ENCODE results near the gene PDE6G.

Gene PDE6G

DNA sequence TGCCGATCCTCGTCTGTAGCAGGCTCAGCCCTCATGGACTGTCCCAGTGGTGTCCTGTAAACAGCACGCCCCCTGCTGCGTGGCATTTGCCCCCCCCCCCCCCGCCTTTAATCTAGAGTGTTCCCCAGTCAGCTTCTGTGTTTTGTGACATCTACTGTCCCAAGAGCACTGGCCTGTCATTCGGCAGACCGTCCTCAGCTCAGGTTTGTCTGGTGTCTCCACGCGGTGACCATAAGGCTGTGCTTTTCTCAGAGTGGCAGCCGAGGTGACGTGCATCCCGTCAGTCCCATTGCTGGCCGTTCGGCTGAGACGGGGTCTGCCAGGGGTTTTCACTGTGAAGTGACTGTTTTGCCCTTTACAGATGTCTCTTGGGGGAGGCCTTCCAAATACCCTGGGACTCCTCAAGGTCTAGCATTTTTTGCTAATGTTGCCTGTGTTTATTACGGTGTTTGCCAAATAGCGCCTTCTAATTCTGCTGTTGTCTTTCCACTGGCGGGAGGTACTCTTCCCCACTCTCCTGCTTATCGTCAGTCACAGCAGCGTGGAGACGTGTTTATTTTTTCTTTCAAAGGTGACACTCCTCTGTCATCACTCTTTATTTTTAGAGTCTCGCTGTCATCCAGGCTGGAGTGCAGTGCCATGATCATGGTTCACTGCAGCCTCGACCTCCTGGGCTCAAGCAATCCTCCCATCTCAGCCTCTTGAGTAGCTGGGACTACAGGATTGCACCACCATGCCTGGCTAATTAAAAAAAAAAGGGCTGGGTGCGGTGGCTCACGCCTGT, 41.1 kb upstream of the PDE6G start:
- H3K36me3 ChIP-seq (ENCODE audit: control insufficient read depth in 1 of 2, insufficient read depth in 2 of 2, low read depth in 1 of 2, low read length in 2 of 2), result peaks cover 86 to 91% of the 10 kb centered on the region in 2 experiments

DNA sequence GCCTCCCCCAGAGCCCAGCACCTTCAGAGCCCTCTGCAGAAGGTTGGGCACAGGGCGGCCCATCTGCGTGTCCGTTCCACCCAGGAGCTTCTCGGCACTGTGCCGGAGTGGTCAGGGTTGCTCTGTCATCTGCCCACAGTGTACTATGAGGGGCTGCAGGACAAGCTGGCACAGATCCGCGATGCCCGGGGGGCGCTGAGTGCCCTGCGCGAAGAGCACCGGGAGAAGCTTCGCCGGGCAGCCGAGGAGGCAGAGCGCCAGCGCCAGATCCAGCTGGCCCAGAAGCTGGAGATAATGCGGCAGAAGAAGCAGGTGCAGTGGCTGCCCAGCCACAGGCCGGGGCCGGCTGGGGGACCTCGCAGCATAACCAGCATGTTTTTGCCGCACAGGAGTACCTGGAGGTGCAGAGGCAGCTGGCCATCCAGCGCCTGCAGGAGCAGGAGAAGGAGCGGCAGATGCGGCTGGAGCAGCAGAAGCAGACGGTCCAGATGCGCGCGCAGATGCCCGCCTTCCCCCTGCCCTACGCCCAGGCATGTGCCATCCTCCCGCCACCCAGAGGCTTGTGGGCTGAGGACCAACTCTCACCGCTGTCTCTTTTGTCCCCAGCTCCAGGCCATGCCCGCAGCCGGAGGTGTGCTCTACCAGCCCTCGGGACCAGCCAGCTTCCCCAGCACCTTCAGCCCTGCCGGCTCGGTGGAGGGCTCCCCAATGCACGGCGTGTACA, 40.0 kb upstream of the PDE6G start:
- no peak overlapping the region for H2BK12ac ChIP-seq (ENCODE audit: low read length in 2 of 2)
- H4K91ac ChIP-seq (ENCODE audit: low read length), result no peak overlapping the region
- H3K79me1 ChIP-seq (replicated peaks; ENCODE audit: low read length, poor library complexity, severe bottlenecking), result peaks cover 30% of the 10 kb centered on the region
- H3K36me3 ChIP-seq (ENCODE audit: control insufficient read depth in 1 of 2, insufficient read depth in 2 of 2, low read depth in 1 of 2, low read length in 2 of 2), result peaks cover 89 to 92% of the 10 kb centered on the region in 2 experiments
- WGBS, result 96% methylated on average over 40 of the region's 40 CpGs
- no peak overlapping the region for H4K8ac ChIP-seq (ENCODE audit: low read length)
- no peak overlapping the region for H2AK5ac ChIP-seq (ENCODE audit: low read length, severe bottlenecking)
- no peak overlapping the region for H3K14ac ChIP-seq (ENCODE audit: low read length in 2 of 2)
- no peak overlapping the region for H3K4me2 ChIP-seq (ENCODE audit: low read length, poor library complexity, severe bottlenecking)
- no peaks in the 10 kb centered on the region for H3K27me3 ChIP-seq (ENCODE audit: control insufficient read depth in 1 of 2, insufficient read depth in 1 of 2, low read length in 2 of 2)
- H3K4me1 ChIP-seq (ENCODE audit: control insufficient read depth, insufficient read depth, low read depth, low read length), result peaks cover 9% of the 10 kb centered on the region
- H3K4me3 ChIP-seq (ENCODE audit: insufficient read depth in 1 of 2, low read depth in 1 of 2, low read length in 2 of 2), result no peak overlapping the region
- no peaks in the 10 kb centered on the region for H3K9me3 ChIP-seq (ENCODE audit: control insufficient read depth, low read length)
- H3K23ac ChIP-seq (ENCODE audit: low read length in 2 of 2), result no peak overlapping the region
- no peak overlapping the region for H2BK120ac ChIP-seq (ENCODE audit: low read depth, low read length)
- H3K4ac ChIP-seq (ENCODE audit: low read depth in 1 of 2, low read length in 2 of 2), result no peak overlapping the region
- no peak overlapping the region for H2BK5ac ChIP-seq (ENCODE audit: low read depth, low read length, poor library complexity, severe bottlenecking)
- H3K9ac ChIP-seq (ENCODE audit: low read length), result no peak overlapping the region
- no peak overlapping the region for H3K18ac ChIP-seq (ENCODE audit: low read depth in 1 of 2, low read length in 2 of 2)
- no peak overlapping the region for H3K27ac ChIP-seq (ENCODE audit: low read length, poor library complexity, severe bottlenecking)
- H2AFZ ChIP-seq (ENCODE audit: low read depth, low read length), result no peak overlapping the region
- DNase-seq, result no peak
- H2BK15ac ChIP-seq (ENCODE audit: low read depth, poor library complexity, severe bottlenecking), result no peak overlapping the region

More for the DNA sequence above, 41.1 kb upstream of the PDE6G start:
- peaks cover 18% of the 10 kb centered on the region for H3K4me1 ChIP-seq (ENCODE audit: control insufficient read depth, insufficient read depth, low read depth, low read length)
- H3K4me2 ChIP-seq (ENCODE audit: low read length, poor library complexity, severe bottlenecking), result no peak overlapping the region
- no peak overlapping the region for H3K14ac ChIP-seq (ENCODE audit: low read length in 2 of 2)
- H2BK12ac ChIP-seq (ENCODE audit: low read length in 2 of 2), result no peak overlapping the region
- no peak overlapping the region for H2BK15ac ChIP-seq (ENCODE audit: low read depth, poor library complexity, severe bottlenecking)
- WGBS, result 92% methylated on average over 24 of the region's 25 CpGs
- H3K9me3 ChIP-seq (ENCODE audit: control insufficient read depth, low read length), result no peaks in the 10 kb centered on the region
- H3K79me1 ChIP-seq (replicated peaks; ENCODE audit: low read length, poor library complexity, severe bottlenecking), result peaks cover 24% of the 10 kb centered on the region
- H3K9ac ChIP-seq (ENCODE audit: low read length), result no peak overlapping the region
- no peak overlapping the region for H2AK5ac ChIP-seq (ENCODE audit: low read length, severe bottlenecking)
- no peak overlapping the region for H3K18ac ChIP-seq (ENCODE audit: low read depth in 1 of 2, low read length in 2 of 2)
- no peaks in the 10 kb centered on the region for H3K27me3 ChIP-seq (ENCODE audit: control insufficient read depth in 1 of 2, insufficient read depth in 1 of 2, low read length in 2 of 2)
- no peak overlapping the region for H2BK120ac ChIP-seq (ENCODE audit: low read depth, low read length)
- no peak for DNase-seq
- H2AFZ ChIP-seq (ENCODE audit: low read depth, low read length), result no peak overlapping the region
- H4K8ac ChIP-seq (ENCODE audit: low read length), result no peak overlapping the region
- no peak overlapping the region for H2BK5ac ChIP-seq (ENCODE audit: low read depth, low read length, poor library complexity, severe bottlenecking)
- no peak overlapping the region for H3K4ac ChIP-seq (ENCODE audit: low read depth in 1 of 2, low read length in 2 of 2)
- H3K4me3 ChIP-seq (ENCODE audit: insufficient read depth in 1 of 2, low read depth in 1 of 2, low read length in 2 of 2), result no peak overlapping the region
- H3K27ac ChIP-seq (ENCODE audit: low read length, poor library complexity, severe bottlenecking), result no peak overlapping the region
- H4K91ac ChIP-seq (ENCODE audit: low read length), result no peak overlapping the region
- no peak overlapping the region for H3K23ac ChIP-seq (ENCODE audit: low read length in 2 of 2)

DNA sequence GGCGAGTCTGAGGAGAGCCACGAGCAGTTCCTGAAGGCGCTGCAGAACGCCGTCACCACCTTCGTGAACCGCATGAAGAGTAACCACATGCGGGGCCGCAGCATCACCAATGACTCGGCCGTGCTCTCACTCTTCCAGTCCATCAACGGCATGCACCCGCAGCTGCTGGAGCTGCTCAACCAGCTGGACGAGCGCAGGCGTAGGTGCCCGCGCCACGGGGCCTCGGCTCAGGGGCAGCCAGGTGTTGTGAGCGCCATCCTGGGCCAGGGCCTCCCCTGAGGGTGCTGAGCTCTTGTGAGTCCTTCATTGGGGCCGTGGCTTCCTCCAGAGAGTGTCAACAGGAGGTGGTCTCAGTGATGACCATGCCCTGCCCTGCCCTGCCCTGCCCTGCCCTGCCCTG, 39.5 kb upstream of the PDE6G start:
- H3K14ac ChIP-seq (ENCODE audit: low read length in 2 of 2), result no peak overlapping the region
- H4K8ac ChIP-seq (ENCODE audit: low read length), result no peak overlapping the region
- no peak overlapping the region for H2AK5ac ChIP-seq (ENCODE audit: low read length, severe bottlenecking)
- no peaks in the 10 kb centered on the region for H3K9me3 ChIP-seq (ENCODE audit: control insufficient read depth, low read length)
- no peak overlapping the region for H3K23ac ChIP-seq (ENCODE audit: low read length in 2 of 2)
- 98% methylated on average over 22 of the region's 22 CpGs for WGBS
- H3K4ac ChIP-seq (ENCODE audit: low read depth in 1 of 2, low read length in 2 of 2), result no peak overlapping the region
- no peak overlapping the region for H2BK15ac ChIP-seq (ENCODE audit: low read depth, poor library complexity, severe bottlenecking)
- DNase-seq, result no peak
- H3K4me1 ChIP-seq (ENCODE audit: control insufficient read depth, insufficient read depth, low read depth, low read length), result peaks cover 6% of the 10 kb centered on the region
- no peak overlapping the region for H2BK12ac ChIP-seq (ENCODE audit: low read length in 2 of 2)
- H3K4me3 ChIP-seq (ENCODE audit: insufficient read depth in 1 of 2, low read depth in 1 of 2, low read length in 2 of 2), result no peak overlapping the region
- no peaks in the 10 kb centered on the region for H3K27me3 ChIP-seq (ENCODE audit: control insufficient read depth in 1 of 2, insufficient read depth in 1 of 2, low read length in 2 of 2)
- no peak overlapping the region for H3K18ac ChIP-seq (ENCODE audit: low read depth in 1 of 2, low read length in 2 of 2)
- H3K27ac ChIP-seq (ENCODE audit: low read length, poor library complexity, severe bottlenecking), result no peak overlapping the region
- no peak overlapping the region for H3K9ac ChIP-seq (ENCODE audit: low read length)
- H4K91ac ChIP-seq (ENCODE audit: low read length), result no peak overlapping the region
- H2BK5ac ChIP-seq (ENCODE audit: low read depth, low read length, poor library complexity, severe bottlenecking), result no peak overlapping the region
- peaks cover 89 to 92% of the 10 kb centered on the region in 2 experiments for H3K36me3 ChIP-seq (ENCODE audit: control insufficient read depth in 1 of 2, insufficient read depth in 2 of 2, low read depth in 1 of 2, low read length in 2 of 2)
- no peak overlapping the region for H2AFZ ChIP-seq (ENCODE audit: low read depth, low read length)
- peaks cover 32% of the 10 kb centered on the region for H3K79me1 ChIP-seq (replicated peaks; ENCODE audit: low read length, poor library complexity, severe bottlenecking)
- H2BK120ac ChIP-seq (ENCODE audit: low read depth, low read length), result no peak overlapping the region
- H3K4me2 ChIP-seq (ENCODE audit: low read length, poor library complexity, severe bottlenecking), result no peak overlapping the region

DNA sequence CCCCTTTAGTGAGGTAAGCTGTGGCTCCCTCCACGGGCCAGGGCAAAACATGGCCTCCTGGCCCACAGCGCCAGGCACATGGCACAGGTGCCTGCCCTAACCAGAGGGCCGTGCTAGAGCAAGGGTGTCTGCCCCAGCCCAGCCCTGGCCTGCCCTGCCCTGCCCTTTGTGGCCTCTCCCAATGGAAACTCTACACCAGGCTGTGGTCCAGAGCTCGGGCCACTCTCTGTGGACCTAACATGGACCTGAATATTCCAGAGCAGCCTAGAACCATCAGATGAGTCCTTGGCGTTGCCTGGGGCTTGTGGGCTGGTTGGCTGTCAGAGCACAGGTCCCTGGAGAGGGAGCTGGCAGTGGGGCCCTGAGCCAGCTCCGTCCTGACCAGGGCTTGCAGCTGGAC, 38.9 kb upstream of the PDE6G start:
- WGBS, result 93% methylated on average over 6 of the region's 6 CpGs

More for the DNA sequence above, 38.9 kb upstream of the PDE6G start:
- H3K79me1 ChIP-seq (replicated peaks; ENCODE audit: low read length, poor library complexity, severe bottlenecking), result peaks cover 31% of the 10 kb centered on the region
- no peak overlapping the region for H3K4me3 ChIP-seq (ENCODE audit: insufficient read depth in 1 of 2, low read depth in 1 of 2, low read length in 2 of 2)
- H3K4ac ChIP-seq (ENCODE audit: low read depth in 1 of 2, low read length in 2 of 2), result no peak overlapping the region
- H3K36me3 ChIP-seq (ENCODE audit: control insufficient read depth in 1 of 2, insufficient read depth in 2 of 2, low read depth in 1 of 2, low read length in 2 of 2), result peaks cover 91 to 92% of the 10 kb centered on the region in 2 experiments
- no peak overlapping the region for H3K4me2 ChIP-seq (ENCODE audit: low read length, poor library complexity, severe bottlenecking)
- H3K27me3 ChIP-seq (ENCODE audit: control insufficient read depth in 1 of 2, insufficient read depth in 1 of 2, low read length in 2 of 2), result no peaks in the 10 kb centered on the region
- H2BK12ac ChIP-seq (ENCODE audit: low read length in 2 of 2), result no peak overlapping the region
- no peaks in the 10 kb centered on the region for H3K9me3 ChIP-seq (ENCODE audit: control insufficient read depth, low read length)
- no peak overlapping the region for H3K14ac ChIP-seq (ENCODE audit: low read length in 2 of 2)
- H3K4me1 ChIP-seq (ENCODE audit: control insufficient read depth, insufficient read depth, low read depth, low read length), result peaks cover 5% of the 10 kb centered on the region
- no peak overlapping the region for H4K8ac ChIP-seq (ENCODE audit: low read length)
- H3K27ac ChIP-seq (ENCODE audit: low read length, poor library complexity, severe bottlenecking), result no peak overlapping the region
- no peak overlapping the region for H3K23ac ChIP-seq (ENCODE audit: low read length in 2 of 2)
- no peak for DNase-seq
- H3K9ac ChIP-seq (ENCODE audit: low read length), result no peak overlapping the region
- H2BK5ac ChIP-seq (ENCODE audit: low read depth, low read length, poor library complexity, severe bottlenecking), result no peak overlapping the region
- no peak overlapping the region for H2BK120ac ChIP-seq (ENCODE audit: low read depth, low read length)
- H4K91ac ChIP-seq (ENCODE audit: low read length), result no peak overlapping the region
- H2BK15ac ChIP-seq (ENCODE audit: low read depth, poor library complexity, severe bottlenecking), result no peak overlapping the region
- no peak overlapping the region for H2AFZ ChIP-seq (ENCODE audit: low read depth, low read length)
- H2AK5ac ChIP-seq (ENCODE audit: low read length, severe bottlenecking), result no peak overlapping the region
- no peak overlapping the region for H3K18ac ChIP-seq (ENCODE audit: low read depth in 1 of 2, low read length in 2 of 2)
